GM18520 (cell line): ENCODE measurements around the gene NFYB.
"Not testable (repeated sequence)": the region's sequence is repeated elsewhere in the genome, so short reads cannot be mapped to it uniquely, and the experiment has no call there.

Experiments used
- ATAC-seq: cut with Tn5 transposase; IDR thresholded peaks from one replicate; pipeline ENCODE4 v1.9.1; 2021; ENCODE audit not compliant: unreplicated experiment

The NFYB gene

GRCh38 chr12:104137902-104138796 lies at the start of gene NFYB:
Gene NFYB (minus strand): TSS chr12:104138210. CDS start chr12:104135453, 2,757 bp downstream.
- ATAC-seq = peak; percentile 94

- ATAC-seq = no peak
These were observed 49.6 kb upstream of the NFYB start for GRCh38 chr12:104187446-104188155.

GRCh38 chr12:104183443-104183842 lies 45.4 kb upstream of the NFYB start:
- ATAC-seq = no peak

- no peak for ATAC-seq
These were observed 44.8 kb upstream of the NFYB start for GRCh38 chr12:104182621-104183378.

- no peak for ATAC-seq
These were observed 44.1 kb upstream of the NFYB start for GRCh38 chr12:104182144-104182543.

GRCh38 chr12:104181313-104181712 lies 43.3 kb upstream of the NFYB start:
- no peak for ATAC-seq

GRCh38 chr12:104180374-104180773 lies 42.4 kb upstream of the NFYB start:
- no peak for ATAC-seq

GRCh38 chr12:104177663-104178501 lies 39.9 kb upstream of the NFYB start:
- no peak for ATAC-seq

- ATAC-seq = no peak
These were observed 39.3 kb upstream of the NFYB start for GRCh38 chr12:104177336-104177662.

- no peak for ATAC-seq
These were observed 37.8 kb upstream of the NFYB start for GRCh38 chr12:104175726-104176247.

GRCh38 chr12:104173804-104174203 lies 35.8 kb upstream of the NFYB start:
- ATAC-seq = not testable (repeated sequence)

GRCh38 chr12:104172570-104172947 lies 34.5 kb upstream of the NFYB start:
- no peak for ATAC-seq

- no peak for ATAC-seq
These were observed 34.0 kb upstream of the NFYB start for GRCh38 chr12:104171785-104172569.

- no peak for ATAC-seq
These were observed 30.6 kb upstream of the NFYB start for GRCh38 chr12:104168596-104168995.

- ATAC-seq = no peak
These were observed 29.8 kb upstream of the NFYB start for GRCh38 chr12:104167519-104168458.

GRCh38 chr12:104166465-104166864 lies 28.5 kb upstream of the NFYB start:
- ATAC-seq = no peak

- ATAC-seq = no peak
These were observed 27.8 kb upstream of the NFYB start for GRCh38 chr12:104165801-104166200.

GRCh38 chr12:104164634-104165033 lies 26.6 kb upstream of the NFYB start:
- no peak for ATAC-seq

GRCh38 chr12:104163631-104164030 lies 25.6 kb upstream of the NFYB start:
- ATAC-seq = no peak
